HEK293T (cell line): ENCODE data around the gene TRIM44.
"Not testable (repeated sequence)": the region's sequence is repeated elsewhere in the genome, so short reads cannot be mapped to it uniquely, and the experiment has no call there.

Source experiments
- CTCF ChIA-PET: fragments of 350-600 bp; formaldehyde crosslinking; extraction: SDS; loops from one replicate; lab custom pipeline; 2021; ENCODE audit warnings: antibody characterized with exemption, inconsistent platforms; lab: Yijun Ruan, JAX
- POLR2A ChIA-PET: fragments of 350-600 bp; formaldehyde crosslinking; extraction: SDS; loops from one replicate; lab custom pipeline; 2020; ENCODE audit warnings: antibody characterized with exemption, inconsistent platforms; lab: Yijun Ruan, JAX
- DNase-seq: peaks from one replicate; pipeline ENCODE4 v3.0.0; 2012; ENCODE audit warnings: mixed read lengths; ENCODE audit errors: extremely low spot score
- ARNT ChIP-seq: fragments of 450-650 bp; IDR thresholded peaks from 2 replicates; pipeline ENCODE4 v1.6.1; 2017; ENCODE audit warnings: mild to moderate bottlenecking
- BHLHE40 ChIP-seq: fragments of 450-650 bp; IDR thresholded peaks from 2 replicates; pipeline ENCODE4 v1.6.1; 2016; ENCODE audit warnings: mild to moderate bottlenecking, moderate library complexity, borderline replicate concordance
- CTBP1 ChIP-seq: fragments of 450-650 bp; IDR thresholded peaks from 2 replicates; pipeline ENCODE4 v1.6.1; 2016; ENCODE audit warnings: borderline replicate concordance
- ELF4 ChIP-seq: fragments of 450-650 bp; IDR thresholded peaks from 2 replicates; pipeline ENCODE4 v1.6.1; 2017; ENCODE audit warnings: antibody characterized with exemption
- FOXA1 ChIP-seq: fragments of 450-650 bp; IDR thresholded peaks from 2 replicates; pipeline ENCODE4 v1.6.1; 2016; ENCODE audit warnings: mild to moderate bottlenecking
- FOXK2 ChIP-seq: fragments of 450-650 bp; IDR thresholded peaks from 2 replicates; pipeline ENCODE4 v1.6.1; 2016; ENCODE audit warnings: mild to moderate bottlenecking
- FOXM1 ChIP-seq: fragments of 450-650 bp; IDR thresholded peaks from 2 replicates; pipeline ENCODE4 v1.6.1; 2017; ENCODE audit warnings: mild to moderate bottlenecking, borderline replicate concordance
- HDGF ChIP-seq: fragments of 450-650 bp; IDR thresholded peaks from 2 replicates; pipeline ENCODE4 v1.6.1; 2017; ENCODE audit warnings: antibody characterized with exemption, borderline replicate concordance
- L3MBTL2 ChIP-seq: fragments of 450-650 bp; conservative IDR thresholded peaks from 2 replicates; pipeline ENCODE4 v1.6.1; 2016; ENCODE audit warnings: mild to moderate bottlenecking
- LEF1 ChIP-seq: fragments of 450-650 bp; IDR thresholded peaks from 2 replicates; pipeline ENCODE4 v1.6.1; 2017; ENCODE audit warnings: mild to moderate bottlenecking, borderline replicate concordance
- NFRKB ChIP-seq: fragments of 450-650 bp; IDR thresholded peaks from 2 replicates; pipeline ENCODE4 v1.6.1; 2016; ENCODE audit warnings: mild to moderate bottlenecking, moderate library complexity
- PKNOX1 ChIP-seq: fragments of 450-650 bp; IDR thresholded peaks from 2 replicates; pipeline ENCODE4 v1.6.1; 2016
- SP1 ChIP-seq: fragments of 450-650 bp; IDR thresholded peaks from 2 replicates; pipeline ENCODE4 v1.6.1; 2017
- SUZ12 ChIP-seq: fragments of 450-650 bp; IDR thresholded peaks from 2 replicates; pipeline ENCODE4 v1.6.1; 2016; ENCODE audit warnings: mild to moderate bottlenecking
- TARDBP ChIP-seq: fragments of 450-650 bp; IDR thresholded peaks from 2 replicates; pipeline ENCODE4 v1.6.1; 2016
- ZNF384 ChIP-seq: fragments of 450-650 bp; IDR thresholded peaks from 2 replicates; pipeline ENCODE4 v1.6.1; 2016

Gene TRIM44

GRCh38 chr11:35747668-35748067 lies 85.1 kb downstream of the TRIM44 start:
- TF ChIP-seq L3MBTL2 (no peak), TARDBP (no peak), FOXM1 (no peak)
- no peak for DNase-seq
- CTCF ChIA-PET = interaction anchor here (0.7 kb wide), 1 partner anchor 74 kb away, joined by 3 read pairs; no protein-coding TSS in a partner anchor
- POLR2A ChIA-PET = no interaction called here

- CTCF ChIA-PET = no interaction called here
- TF ChIP-seq BHLHE40 (no peak), L3MBTL2 (no peak)
- no peak for DNase-seq
- POLR2A ChIA-PET = no interaction called here
Observed at GRCh38 chr11:35748644-35749043, 86.1 kb downstream of the TRIM44 start.

GRCh38 chr11:35750315-35750714 lies 87.7 kb downstream of the TRIM44 start:
- POLR2A ChIA-PET = no interaction called here
- TF ChIP-seq SUZ12 (no peak), BHLHE40 (no peak), ARNT (no peak), CTBP1 (no peak), ZNF384 (no peak), FOXK2 (no peak), SP1 (no peak), TARDBP (no peak), NFRKB (no peak), FOXM1 (no peak), L3MBTL2 (no peak), HDGF (no peak), PKNOX1 (no peak), ELF4 (no peak), LEF1 (no peak), FOXA1 (no peak)
- DNase-seq = no peak
- CTCF ChIA-PET = no interaction called here

GRCh38 chr11:35750981-35751663 lies 88.5 kb downstream of the TRIM44 start:
- ChIA-PET POLR2A (no interaction called here), CTCF (no interaction called here)
- no peak for DNase-seq
- TF ChIP-seq L3MBTL2 = no peak
- no peak for TF ChIP-seq BHLHE40
- TF ChIP-seq NFRKB = no peak
- no peak for TF ChIP-seq CTBP1
- TF ChIP-seq ELF4 = no peak
- no peak for TF ChIP-seq FOXM1
- no peak for TF ChIP-seq ARNT
- no peak for TF ChIP-seq LEF1
- no peak for TF ChIP-seq TARDBP
- no peak for TF ChIP-seq PKNOX1
- no peak for TF ChIP-seq FOXA1
- TF ChIP-seq ZNF384 = no peak
- no peak for TF ChIP-seq FOXK2

GRCh38 chr11:35751664-35752061 lies 89.1 kb downstream of the TRIM44 start:
- ChIA-PET POLR2A (no interaction called here), CTCF (no interaction called here)
- TF ChIP-seq FOXM1 = no peak
- TF ChIP-seq LEF1 = no peak
- no peak for TF ChIP-seq L3MBTL2
- no peak for TF ChIP-seq ZNF384
- TF ChIP-seq HDGF = no peak
- TF ChIP-seq NFRKB = no peak
- no peak for TF ChIP-seq SP1
- no peak for TF ChIP-seq ARNT
- TF ChIP-seq TARDBP = no peak
- no peak for TF ChIP-seq ELF4
- TF ChIP-seq SUZ12 = no peak
- DNase-seq = no peak

- no peak for DNase-seq
- CTCF ChIA-PET = no interaction called here
- POLR2A ChIA-PET = no interaction called here
- TF ChIP-seq L3MBTL2 (no peak), FOXK2 (no peak), BHLHE40 (no peak), NFRKB (no peak), HDGF (no peak)
Observed at GRCh38 chr11:35752115-35752514, 89.5 kb downstream of the TRIM44 start.

GRCh38 chr11:35753573-35753972 lies 91.0 kb downstream of the TRIM44 start:
- POLR2A ChIA-PET, DNase-seq, CTCF ChIA-PET: not testable (repeated sequence)
- TF ChIP-seq PKNOX1 = 0 out of 2 replicates have a peak, but pooled peaks have one; percentile 10

- CTCF ChIA-PET, DNase-seq, POLR2A ChIA-PET: not testable (repeated sequence)
Observed at GRCh38 chr11:35759951-35760350, 97.4 kb downstream of the TRIM44 start.
